WERI-Rb-1 (cell line): ENCODE data around the gene FBXL3.

ENCODE experiments used
- DNase-seq: peaks from one replicate; pipeline ENCODE4 v3.0.0-alpha.2; 2020
- H3K27ac ChIP-seq: fragments of 250-450 bp; sonication (Bioruptor Pico); 2 replicates; pipeline ENCODE4 v1.5.1; 2020; ENCODE audit warnings: mild to moderate bottlenecking, moderate library complexity
- H3K27me3 ChIP-seq: fragments of 250-450 bp; sonication (Bioruptor Pico); 2 replicates; pipeline ENCODE4 v1.5.1; 2021; ENCODE audit warnings: mild to moderate bottlenecking, low read depth, moderate library complexity; ENCODE audit not compliant: insufficient read depth, severe bottlenecking
- H3K36me3 ChIP-seq: fragments of 250-450 bp; sonication (Bioruptor Pico); 2 replicates; pipeline ENCODE4 v1.5.1; 2020; ENCODE audit warnings: mild to moderate bottlenecking, moderate library complexity
- H3K4me3 ChIP-seq: 2 replicates; pipeline ENCODE4 v1.5.1; 2011; ENCODE audit warnings: low read depth, mild to moderate bottlenecking, control low read depth, low read length
- H3K9me3 ChIP-seq: fragments of 250-450 bp; sonication (Bioruptor Pico); 2 replicates; pipeline ENCODE4 v1.5.1; 2021; ENCODE audit warnings: mild to moderate bottlenecking, moderate library complexity; ENCODE audit not compliant: severe bottlenecking
- CTCF ChIP-seq: IDR thresholded peaks from 2 replicates; pipeline ENCODE4 v1.5.1; 2011; ENCODE audit warnings: low read depth, mild to moderate bottlenecking, control low read depth, inconsistent platforms, low read length

Gene FBXL3

DNA sequence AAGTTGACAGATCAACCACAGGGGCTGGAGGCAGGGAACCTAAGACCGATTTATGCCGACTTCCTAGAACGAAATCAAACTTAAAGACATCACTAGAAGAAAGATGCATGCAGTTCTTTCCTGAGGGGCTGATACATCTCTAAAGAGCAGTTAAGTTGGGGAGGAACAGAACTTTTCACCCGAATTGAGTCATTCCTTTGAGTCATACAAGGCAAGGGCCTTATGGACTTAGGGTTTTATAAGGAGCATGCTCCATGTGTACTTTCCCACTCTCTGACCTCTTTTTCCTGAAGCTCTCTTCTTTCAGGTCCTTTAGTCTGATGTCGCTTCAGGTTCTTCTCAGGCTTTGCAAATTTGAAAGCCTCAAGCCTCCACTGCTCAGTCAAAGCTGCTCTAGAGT lies 7.9 kb upstream of the FBXL3 start:
- Histone ChIP-seq H3K36me3 (no peaks in the 10 kb centered on the region), H3K9me3 (no peaks in the 10 kb centered on the region), H3K27me3 (no peaks in the 10 kb centered on the region), H3K4me3 (no peak overlapping the region), H3K27ac (no peak overlapping the region)
- DNase-seq: no peak
- no peak for TF ChIP-seq CTCF

GRCh38 chr13:77033717-77034302 lies 6.9 kb upstream of the FBXL3 start:
- no peaks in the 10 kb centered on the region for H3K9me3 ChIP-seq
- no peak overlapping the region for H3K27ac ChIP-seq
- no peak overlapping the region for H3K4me3 ChIP-seq
- no peaks in the 10 kb centered on the region for H3K36me3 ChIP-seq
- no peak for TF ChIP-seq CTCF
- no peak for DNase-seq
- H3K27me3 ChIP-seq: no peaks in the 10 kb centered on the region

DNA sequence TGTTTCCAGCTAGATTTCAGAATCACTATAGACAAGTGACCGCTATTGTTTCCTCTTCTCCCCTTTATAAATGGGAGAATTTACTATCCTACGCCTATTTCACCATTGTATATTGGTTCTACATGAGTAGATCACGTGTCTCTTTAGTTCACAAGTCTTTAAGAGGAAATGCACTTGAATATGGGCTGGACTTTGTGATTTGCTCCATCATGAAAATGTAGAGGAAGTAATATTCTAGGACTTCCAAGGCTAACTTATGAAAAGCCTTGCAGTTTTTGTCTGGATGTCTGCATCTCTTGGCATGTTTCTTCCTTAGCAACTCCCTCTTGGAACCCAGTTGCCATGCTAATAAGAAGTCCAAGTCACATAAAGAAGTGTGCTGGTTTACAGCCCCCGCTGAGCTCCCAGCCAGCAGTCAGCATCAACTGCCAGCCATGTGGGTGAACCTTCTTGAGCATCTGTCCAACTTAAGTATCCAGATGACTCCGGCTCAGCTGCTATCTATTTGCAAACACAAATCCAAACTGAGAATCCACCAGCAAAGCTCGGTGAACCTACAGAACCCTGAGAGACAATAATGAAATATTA lies 4.8 kb upstream of the FBXL3 start:
- H3K4me3 ChIP-seq: no peak overlapping the region
- no peaks in the 10 kb centered on the region for H3K9me3 ChIP-seq
- H3K36me3 ChIP-seq: no peaks in the 10 kb centered on the region
- no peaks in the 10 kb centered on the region for H3K27me3 ChIP-seq
- DNase-seq: peak; percentile 9
- TF ChIP-seq CTCF: no peak
- H3K27ac ChIP-seq: no peak overlapping the region

DNA sequence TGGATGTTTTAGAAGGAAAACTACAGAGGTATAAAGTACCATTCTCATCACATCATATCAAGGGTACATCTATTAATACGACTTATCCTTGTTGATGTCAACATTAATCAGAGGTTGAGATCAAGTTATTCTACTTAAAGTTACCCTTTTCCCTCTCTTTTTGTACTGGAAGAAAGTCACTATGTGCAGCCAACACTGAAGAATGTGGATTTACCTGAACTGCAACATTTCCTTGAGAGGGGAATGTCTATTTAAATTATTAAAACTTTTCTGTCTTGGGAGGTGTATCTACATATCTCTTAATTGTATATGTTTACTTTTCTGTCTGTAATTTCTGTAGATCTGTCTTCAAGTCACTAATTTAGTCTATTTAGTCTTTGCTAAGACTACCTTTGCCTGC lies 2.5 kb upstream of the FBXL3 start:
- no peak for TF ChIP-seq CTCF
- no peaks in the 10 kb centered on the region for H3K36me3 ChIP-seq
- DNase-seq: no peak
- H3K27ac ChIP-seq: no peak overlapping the region
- H3K4me3 ChIP-seq: no peak overlapping the region
- H3K27me3 ChIP-seq: no peaks in the 10 kb centered on the region
- H3K9me3 ChIP-seq: no peaks in the 10 kb centered on the region

GRCh38 chr13:77028202-77028601 lies 1.2 kb upstream of the FBXL3 start:
- Histone ChIP-seq H3K36me3 (no peaks in the 10 kb centered on the region), H3K27ac (no peak overlapping the region), H3K27me3 (no peaks in the 10 kb centered on the region), H3K9me3 (no peaks in the 10 kb centered on the region), H3K4me3 (no peak overlapping the region)
- no peak for DNase-seq
- no peak for TF ChIP-seq CTCF
